CD4-positive, alpha-beta T cell (primary cell): ENCODE results near the gene PTHLH. TPM values are rescaled to one million over a fixed set of nuclear protein-coding genes. Genes with fewer than 3 reads are reported as not detected.

ENCODE experiments used
- ATAC-seq: fragments of 200-7000 bp; cut with Tn5 transposase; one replicate; pipeline ENCODE4 v1.10.0; 2022; ENCODE audit warnings: mild to moderate bottlenecking; ENCODE audit not compliant: poor library complexity
- CTCF ChIA-PET: fragments of 350-600 bp; sonication (Branson Sonifier 250); formaldehyde crosslinking; loops from one replicate; lab custom pipeline; 2021; ENCODE audit warnings: antibody characterized with exemption, inconsistent platforms; lab: Charles Lee
- POLR2A ChIA-PET: fragments of 350-600 bp; sonication (Branson Sonifier 250); formaldehyde crosslinking; loops from one replicate; lab custom pipeline; 2021; ENCODE audit warnings: antibody characterized with exemption, inconsistent platforms; lab: Charles Lee
- DNase-seq, 14 experiments: peaks; one replicate each; pipeline ENCODE4 v3.0.0-alpha.2; 2013 to 2020; ENCODE audit warnings: mixed read lengths in 2 of 14
- H3K27ac ChIP-seq, 2 donors: one replicate each; pipeline versions ENCODE4 v1.5.1 to v1.7.0; 2013; ENCODE audit warnings: low read length in 2 of 2, low read depth in 1 of 2, mild to moderate bottlenecking in 1 of 2
- H3K27me3 ChIP-seq, 2 experiments: 1 replicate in 1 of 2; 2 replicates in 1 of 2; pipeline versions ENCODE4 v1.6.1 to v1.7.0; 2013; ENCODE audit warnings: low read length in 2 of 2, control low read depth in 1 of 2, mild to moderate bottlenecking in 1 of 2, moderate library complexity in 1 of 2; ENCODE audit not compliant: insufficient read depth in 2 of 2, control insufficient read depth in 1 of 2
- H3K36me3 ChIP-seq: one replicate; pipeline ENCODE4 v1.6.1; 2013; ENCODE audit warnings: low read length, control low read depth; ENCODE audit not compliant: insufficient read depth
- H3K4me1 ChIP-seq: one replicate; pipeline ENCODE4 v1.6.1; 2013; ENCODE audit warnings: low read length, control low read depth; ENCODE audit not compliant: insufficient read depth
- H3K4me3 ChIP-seq: one replicate; pipeline ENCODE4 v1.5.1; 2013; ENCODE audit warnings: mild to moderate bottlenecking, low read length, moderate library complexity
- H3K9me3 ChIP-seq, 2 experiments: 1 replicate in 1 of 2; 2 replicates in 1 of 2; pipeline versions ENCODE4 v1.6.1 to v1.7.0; 2013; ENCODE audit warnings: low read length in 2 of 2, mild to moderate bottlenecking in 2 of 2, control low read depth in 1 of 2, moderate library complexity in 1 of 2; ENCODE audit not compliant: control insufficient read depth in 1 of 2, insufficient read depth in 1 of 2
- H3K27ac Mint-ChIP-seq: one replicate; pipeline ENCODE4 v1.8.0; 2020; ENCODE audit warnings: mixed read lengths
- H3K27me3 Mint-ChIP-seq: one replicate; pipeline ENCODE4 v1.8.0; 2021; ENCODE audit warnings: mixed read lengths
- H3K36me3 Mint-ChIP-seq: one replicate; pipeline ENCODE4 v1.8.0; 2021; ENCODE audit warnings: low read depth, mixed read lengths
- H3K4me1 Mint-ChIP-seq: one replicate; pipeline ENCODE4 v1.8.0; 2021; ENCODE audit warnings: low read depth, mixed read lengths
- H3K4me3 Mint-ChIP-seq: one replicate; pipeline ENCODE4 v1.8.0; 2020; ENCODE audit warnings: mild to moderate bottlenecking, mixed read lengths
- H3K9me3 Mint-ChIP-seq: one replicate; pipeline ENCODE4 v1.8.0; 2020; ENCODE audit warnings: mixed read lengths
- intact Hi-C, 2 experiments: fragments of 100-400 bp; cut with DNase I in 1 of 2; cut with micrococcal nuclease in 1 of 2; formaldehyde crosslinking; loops; one replicate each; pipeline versions ENCODE4 v1.15.1 to v1.9.0; 2023 to 2025; cut with DNase I, micrococcal nuclease
- total RNA-seq, 174 experiments: library from RNA in 2 of 174; stranded (reverse) in 2 of 174; gene quantifications; one replicate each; pipeline ENCODE4 v1.2.3 and lab custom pipeline; 2021 to 2026
- TF ChIP-seq, protein P1 (sequence below): fragments of 200-600 bp; IDR thresholded peaks from one replicate; pipeline ENCODE4 v1.8.0; 2022; ENCODE audit warnings: antibody characterized with exemption, mild to moderate bottlenecking

PTHLH gene
- total RNA-seq, 2 experiments from 2014 or later: not detected

DNA sequence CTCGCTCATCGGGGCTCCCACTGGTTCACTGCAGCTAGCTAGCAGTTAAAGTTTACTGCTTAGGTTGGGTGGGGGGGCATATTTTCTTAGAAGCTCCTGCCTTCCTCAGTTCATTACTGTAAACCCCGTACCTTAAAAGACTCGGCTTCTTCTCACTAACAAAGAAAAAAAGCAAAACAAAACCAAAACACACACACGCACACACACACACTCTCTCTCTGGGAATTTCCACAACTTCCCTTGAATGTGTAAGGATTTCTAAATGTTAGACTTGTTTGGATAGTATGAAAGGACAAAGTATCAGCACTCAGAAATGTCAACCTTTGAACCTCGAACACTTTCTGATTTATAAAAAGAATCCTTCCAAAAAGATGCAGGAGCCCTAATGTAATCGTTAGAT lies 927 bp downstream of the PTHLH start:
- intact Hi-C loops: no loop called here
- peaks cover 22% of the 10 kb centered on the region for H3K4me1 ChIP-seq
- no peak overlapping the region for H3K4me3 ChIP-seq
- no peak for ATAC-seq
- H3K27ac ChIP-seq: no peak overlapping the region
- CTCF ChIA-PET: no interaction called here
- no peaks in the 10 kb centered on the region for H3K36me3 ChIP-seq
- peaks cover 0 to 21% of the 10 kb centered on the region in 2 experiments for H3K9me3 ChIP-seq
- H3K27me3 ChIP-seq: peaks cover 56 to 90% of the 10 kb centered on the region in 2 experiments
- POLR2A ChIA-PET: no interaction called here
- no peaks in the 10 kb centered on the region for H3K9me3 Mint-ChIP-seq
- peaks cover 95% of the 10 kb centered on the region for H3K27me3 Mint-ChIP-seq
- TF ChIP-seq, protein P1, sequence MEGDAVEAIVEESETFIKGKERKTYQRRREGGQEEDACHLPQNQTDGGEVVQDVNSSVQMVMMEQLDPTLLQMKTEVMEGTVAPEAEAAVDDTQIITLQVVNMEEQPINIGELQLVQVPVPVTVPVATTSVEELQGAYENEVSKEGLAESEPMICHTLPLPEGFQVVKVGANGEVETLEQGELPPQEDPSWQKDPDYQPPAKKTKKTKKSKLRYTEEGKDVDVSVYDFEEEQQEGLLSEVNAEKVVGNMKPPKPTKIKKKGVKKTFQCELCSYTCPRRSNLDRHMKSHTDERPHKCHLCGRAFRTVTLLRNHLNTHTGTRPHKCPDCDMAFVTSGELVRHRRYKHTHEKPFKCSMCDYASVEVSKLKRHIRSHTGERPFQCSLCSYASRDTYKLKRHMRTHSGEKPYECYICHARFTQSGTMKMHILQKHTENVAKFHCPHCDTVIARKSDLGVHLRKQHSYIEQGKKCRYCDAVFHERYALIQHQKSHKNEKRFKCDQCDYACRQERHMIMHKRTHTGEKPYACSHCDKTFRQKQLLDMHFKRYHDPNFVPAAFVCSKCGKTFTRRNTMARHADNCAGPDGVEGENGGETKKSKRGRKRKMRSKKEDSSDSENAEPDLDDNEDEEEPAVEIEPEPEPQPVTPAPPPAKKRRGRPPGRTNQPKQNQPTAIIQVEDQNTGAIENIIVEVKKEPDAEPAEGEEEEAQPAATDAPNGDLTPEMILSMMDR: no peak
- peaks cover 28% of the 10 kb centered on the region for H3K4me1 Mint-ChIP-seq
- no peak for DNase-seq
- H3K36me3 Mint-ChIP-seq: no peaks in the 10 kb centered on the region
- no peak overlapping the region for H3K4me3 Mint-ChIP-seq
- no peak overlapping the region for H3K27ac Mint-ChIP-seq

DNA sequence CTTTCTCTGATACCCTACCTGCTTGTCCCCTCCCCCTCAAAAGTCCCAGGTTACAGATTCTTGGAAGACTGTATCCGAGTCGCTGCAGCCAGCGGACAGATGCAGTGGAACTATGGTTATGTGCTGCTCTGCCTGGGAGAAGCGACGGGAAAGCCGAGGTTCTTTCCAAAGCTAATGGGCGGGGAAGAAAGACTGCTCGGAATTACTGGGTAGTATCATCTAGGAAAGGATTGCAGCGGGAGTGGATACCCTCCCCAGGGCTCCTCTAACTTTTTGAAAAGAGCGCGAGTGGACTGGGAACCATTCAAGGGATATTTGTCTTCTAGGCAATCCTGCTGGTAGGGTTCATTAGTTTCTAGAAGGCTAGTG lies 1.4 kb downstream of the PTHLH start:
- Mint-ChIP-seq H3K27me3 (peaks cover 95% of the 10 kb centered on the region), H3K36me3 (no peaks in the 10 kb centered on the region), H3K27ac (no peak overlapping the region), H3K9me3 (no peaks in the 10 kb centered on the region), H3K4me3 (peak overlapping the region; percentile 23), H3K4me1 (peaks cover 27% of the 10 kb centered on the region)
- Histone ChIP-seq H3K27ac (no peak overlapping the region), H3K27me3 (peaks cover 54 to 90% of the 10 kb centered on the region in 2 experiments), H3K4me1 (peaks cover 22% of the 10 kb centered on the region), H3K9me3 (peaks cover 0 to 21% of the 10 kb centered on the region in 2 experiments), H3K4me3 (no peak overlapping the region), H3K36me3 (no peaks in the 10 kb centered on the region)
- TF ChIP-seq, protein P1: no peak
- ChIA-PET CTCF (no interaction called here), POLR2A (no interaction called here)
- no peak for DNase-seq
- ATAC-seq: no peak
- intact Hi-C loops: no loop called here

DNA sequence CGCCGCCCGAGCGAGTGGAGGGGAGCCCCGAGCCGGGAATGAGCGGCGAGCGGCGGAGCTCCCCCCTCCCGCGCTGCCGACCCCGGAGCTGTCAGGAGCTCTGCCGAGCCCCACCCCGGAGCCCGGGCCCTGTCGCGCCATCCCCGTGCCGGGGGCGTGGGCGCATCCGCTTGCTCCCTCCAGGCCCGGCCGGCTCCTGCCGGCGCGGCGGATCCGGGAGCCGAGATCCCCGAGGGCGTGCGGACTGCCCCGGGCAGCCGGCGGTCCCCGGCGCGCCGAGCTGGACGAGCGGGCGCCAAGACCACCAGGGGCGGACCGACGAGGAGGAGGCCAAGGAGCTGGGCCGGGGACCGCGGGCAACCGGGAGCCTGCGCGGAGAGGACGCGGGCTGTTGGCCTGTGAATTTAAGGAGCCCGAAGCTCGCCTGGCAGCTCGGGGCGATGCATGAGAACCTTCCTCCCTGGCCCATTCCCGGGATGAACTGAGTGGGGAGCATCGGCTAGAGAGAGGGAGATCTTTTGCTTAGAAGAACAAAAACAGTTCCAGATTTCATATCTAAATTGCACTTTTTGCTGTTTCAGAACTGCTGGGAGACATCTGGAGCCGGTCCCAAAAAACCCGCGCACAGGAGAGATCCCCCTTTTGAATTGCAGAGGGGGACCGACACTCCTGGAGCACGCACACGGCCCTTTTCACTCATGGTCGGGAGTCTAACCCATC lies 2.0 kb downstream of the PTHLH start:
- no peak overlapping the region for H3K27ac ChIP-seq
- POLR2A ChIA-PET: no interaction called here
- H3K4me1 ChIP-seq: peaks cover 20% of the 10 kb centered on the region
- intact Hi-C loops: no loop called here
- TF ChIP-seq, protein P1: no peak
- H3K4me3 ChIP-seq: no peak overlapping the region
- Mint-ChIP-seq H3K4me1 (peaks cover 24% of the 10 kb centered on the region), H3K27ac (no peak overlapping the region), H3K36me3 (no peaks in the 10 kb centered on the region), H3K27me3 (peaks cover 93% of the 10 kb centered on the region), H3K9me3 (no peaks in the 10 kb centered on the region), H3K4me3 (peak overlapping the region; percentile 23)
- peaks cover 48 to 91% of the 10 kb centered on the region in 2 experiments for H3K27me3 ChIP-seq
- CTCF ChIA-PET: no interaction called here
- no peaks in the 10 kb centered on the region for H3K36me3 ChIP-seq
- no peak for DNase-seq
- ATAC-seq: peak; percentile 32
- peaks cover 0 to 17% of the 10 kb centered on the region in 2 experiments for H3K9me3 ChIP-seq
